Diencephalon (tissue), 1 donor: ENCODE measurements around the gene RRAGB. TPM values are rescaled to one million over a fixed set of nuclear protein-coding genes. Genes with fewer than 3 reads are reported as not detected.

Experiments used
- total RNA-seq: library from RNA; depleted of rRNA; stranded (reverse); fragments of >200 nt; gene quantifications from one replicate; pipeline ENCODE4 v1.2.3, GENCODE V29; 2014

Gene RRAGB, protein sequence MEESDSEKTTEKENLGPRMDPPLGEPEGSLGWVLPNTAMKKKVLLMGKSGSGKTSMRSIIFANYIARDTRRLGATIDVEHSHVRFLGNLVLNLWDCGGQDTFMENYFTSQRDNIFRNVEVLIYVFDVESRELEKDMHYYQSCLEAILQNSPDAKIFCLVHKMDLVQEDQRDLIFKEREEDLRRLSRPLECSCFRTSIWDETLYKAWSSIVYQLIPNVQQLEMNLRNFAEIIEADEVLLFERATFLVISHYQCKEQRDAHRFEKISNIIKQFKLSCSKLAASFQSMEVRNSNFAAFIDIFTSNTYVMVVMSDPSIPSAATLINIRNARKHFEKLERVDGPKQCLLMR
- 107 TPM for total RNA-seq

GRCh38 chrX:55717521-55718497, at the start of gene RRAGB:
Gene RRAGB (plus strand): TSS chrX:55717749. CDS start chrX:55718328, 579 bp downstream.

Other genes starting within 250 kb of the RRAGB start
- gene USP51, start 227.9 kb upstream of the RRAGB start, total RNA-seq = 8.1 TPM
- gene FOXR2, start 94.3 kb upstream of the RRAGB start, total RNA-seq = not detected